PC-3 (cell line): ENCODE measurements around the gene DRD5. TPM values are rescaled to one million over a fixed set of nuclear protein-coding genes. Genes with fewer than 3 reads are reported as not detected.

Experiments
- ATAC-seq: fragments of 200-7000 bp; cut with Tn5 transposase; 2 replicates; pipeline ENCODE4 v1.9.1; 2020; ENCODE audit warnings: mild to moderate bottlenecking, moderate library complexity
- BruUV-seq: library from RNA; stranded (reverse); fragments of 400-500 nt; replicated peaks from 2 replicates; lab custom pipeline; 2021; lab: Mats Ljungman, UMichigan
- CTCF ChIA-PET: fragments of 300-600 bp; sonication (Branson Sonifier 250); formaldehyde crosslinking; loops from one replicate; lab custom pipeline; 2022; ENCODE audit warnings: antibody characterized with exemption; lab: Charles Lee
- POLR2A ChIA-PET: fragments of 300-600 bp; sonication (Branson Sonifier 250); formaldehyde crosslinking; loops from one replicate; lab custom pipeline; 2022; ENCODE audit warnings: antibody characterized with exemption; ENCODE audit not compliant: unreplicated experiment; lab: Charles Lee
- DNase-seq: peaks from one replicate; pipeline ENCODE4 v3.0.0-alpha.2; 2015
- H2AFZ ChIP-seq: fragments of 300-600 bp; sonication (generic); 2 replicates; pipeline ENCODE4 v1.6.0; 2016; ENCODE audit warnings: antibody characterized with exemption, low read length
- H3F3A ChIP-seq: fragments of 300-600 bp; sonication (generic); one replicate; pipeline ENCODE4 v1.6.0; 2017; ENCODE audit warnings: antibody characterized with exemption, low read length, control low read depth, mild to moderate bottlenecking; ENCODE audit not compliant: unreplicated experiment
- H3K27ac ChIP-seq: fragments of 300-600 bp; sonication (generic); 2 replicates; pipeline ENCODE4 v1.5.1; 2016; ENCODE audit warnings: mild to moderate bottlenecking, low read length
- H3K27me3 ChIP-seq: fragments of 300-600 bp; sonication (generic); 2 replicates; pipeline ENCODE4 v1.6.1; 2016; ENCODE audit warnings: low read length, mixed read lengths
- H3K36me3 ChIP-seq: fragments of 300-600 bp; sonication (generic); 2 replicates; pipeline ENCODE4 v1.6.1; 2016; ENCODE audit warnings: low read depth, mixed run types, low read length, mixed read lengths
- H3K4me1 ChIP-seq: fragments of 300-600 bp; sonication (generic); 2 replicates; pipeline ENCODE4 v1.5.1; 2016; ENCODE audit warnings: low read length; ENCODE audit not compliant: insufficient read depth
- H3K4me2 ChIP-seq: fragments of 300-600 bp; sonication (generic); 2 replicates; pipeline ENCODE4 v1.6.0; 2016; ENCODE audit warnings: low read length
- H3K4me3 ChIP-seq: fragments of 300-600 bp; sonication (generic); 2 replicates; pipeline ENCODE4 v1.5.1; 2016; ENCODE audit warnings: mild to moderate bottlenecking, low read length, mixed read lengths
- H3K79me2 ChIP-seq: fragments of 300-600 bp; sonication (generic); 2 replicates; pipeline ENCODE4 v1.6.1; 2017; ENCODE audit warnings: low read length, mixed read lengths
- H3K9ac ChIP-seq: fragments of 300-600 bp; sonication (generic); 2 replicates; pipeline ENCODE4 v1.6.0; 2016; ENCODE audit warnings: mild to moderate bottlenecking, low read length
- H3K9me2 ChIP-seq: fragments of 300-600 bp; sonication (generic); replicated peaks from 2 replicates; pipeline ENCODE4 v1.6.1; 2016; ENCODE audit warnings: mixed run types, low read length, mixed read lengths
- H3K9me3 ChIP-seq: fragments of 300-600 bp; sonication (generic); 2 replicates; pipeline ENCODE4 v1.6.1; 2016; ENCODE audit warnings: low read length, mixed read lengths
- H4K20me1 ChIP-seq: fragments of 300-600 bp; sonication (generic); 2 replicates; pipeline ENCODE4 v1.6.1; 2016; ENCODE audit warnings: low read length, mixed read lengths
- EZH2 ChIP-seq: fragments of 300-600 bp; sonication (generic); IDR thresholded peaks from one replicate; pipeline ENCODE4 v1.6.1; 2017; ENCODE audit warnings: antibody characterized with exemption, mild to moderate bottlenecking, low read length; ENCODE audit not compliant: unreplicated experiment
- EZH2phosphoT487 ChIP-seq: fragments of 300-600 bp; sonication (generic); IDR thresholded peaks from 2 replicates; pipeline ENCODE4 v1.6.1; 2018; ENCODE audit warnings: mild to moderate bottlenecking, antibody characterized with exemption, low read length, borderline replicate concordance
- intact Hi-C: fragments of 100-400 bp; cut with micrococcal nuclease; formaldehyde crosslinking; loops from 2 replicates; pipeline ENCODE4 v1.9.0; 2023
- total RNA-seq: library from RNA; depleted of rRNA; stranded (reverse); fragments of >200 nt; gene quantifications from 2 replicates; pipeline ENCODE4 v1.2.3, GENCODE V29; 2014
- TF ChIP-seq, protein P1 (sequence below): fragments of 300-600 bp; sonication (generic); conservative IDR thresholded peaks from 2 replicates; pipeline ENCODE4 v1.5.1; 2017; ENCODE audit warnings: antibody characterized with exemption, low read depth, mild to moderate bottlenecking, low read length

Gene DRD5
- total RNA-seq, 1 experiment from 2014 or later = not detected

- POLR2A ChIA-PET = no interaction called here
- Histone ChIP-seq H4K20me1 (no peaks in the 10 kb centered on the region), H3K36me3 (no peaks in the 10 kb centered on the region), H3K4me2 (no peak overlapping the region), H3K9ac (no peak overlapping the region), H3K27ac (no peak overlapping the region), H3K4me3 (no peak overlapping the region), H3K9me2 (no peaks in the 10 kb centered on the region), H3K27me3 (no peaks in the 10 kb centered on the region), H3K4me1 (no peaks in the 10 kb centered on the region), H3F3A (no peaks in the 10 kb centered on the region), H3K9me3 (no peaks in the 10 kb centered on the region), H3K79me2 (no peaks in the 10 kb centered on the region), H2AFZ (no peak overlapping the region)
- no peak for DNase-seq
- intact Hi-C loops = no loop called here
- CTCF ChIA-PET = no interaction called here
- no peak for ATAC-seq
- BruUV-seq = no TSS peak
- TF ChIP-seq EZH2phosphoT487 = no peak
These were observed 31.3 kb downstream of the DRD5 start for GRCh38 chr4:9812501-9813340.

DNA sequence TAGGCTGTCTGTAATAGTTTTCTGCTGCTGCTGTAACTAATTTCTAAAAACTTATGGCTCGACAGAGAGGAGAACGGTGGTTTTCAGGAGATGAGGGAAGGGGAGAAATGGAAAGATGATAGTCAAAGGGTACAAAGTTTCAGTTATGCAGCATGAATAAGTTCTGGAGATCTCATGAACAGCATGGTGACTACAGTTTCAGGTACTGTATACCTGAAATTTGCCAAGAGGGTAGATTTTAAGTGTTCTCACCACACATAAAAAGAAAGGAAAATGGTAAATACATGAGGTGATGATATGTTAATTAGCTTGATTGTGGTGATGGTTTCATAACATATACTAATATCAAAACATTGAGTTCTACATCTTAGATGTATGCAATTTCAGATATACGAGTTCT lies 34.9 kb downstream of the DRD5 start:
- H3K79me2 ChIP-seq = no peaks in the 10 kb centered on the region
- H3K4me3 ChIP-seq = no peak overlapping the region
- H3K27me3 ChIP-seq = peaks cover 13% of the 10 kb centered on the region; the same call in 1 of the 2 replicates
- H3K9me3 ChIP-seq = no peaks in the 10 kb centered on the region
- intact Hi-C loops = no loop called here
- H3K9ac ChIP-seq = no peak overlapping the region
- H4K20me1 ChIP-seq = no peaks in the 10 kb centered on the region
- BruUV-seq = no TSS peak
- H3K4me1 ChIP-seq = no peaks in the 10 kb centered on the region
- H3K4me2 ChIP-seq = no peak overlapping the region
- no peak for TF ChIP-seq EZH2
- TF ChIP-seq, protein P1, sequence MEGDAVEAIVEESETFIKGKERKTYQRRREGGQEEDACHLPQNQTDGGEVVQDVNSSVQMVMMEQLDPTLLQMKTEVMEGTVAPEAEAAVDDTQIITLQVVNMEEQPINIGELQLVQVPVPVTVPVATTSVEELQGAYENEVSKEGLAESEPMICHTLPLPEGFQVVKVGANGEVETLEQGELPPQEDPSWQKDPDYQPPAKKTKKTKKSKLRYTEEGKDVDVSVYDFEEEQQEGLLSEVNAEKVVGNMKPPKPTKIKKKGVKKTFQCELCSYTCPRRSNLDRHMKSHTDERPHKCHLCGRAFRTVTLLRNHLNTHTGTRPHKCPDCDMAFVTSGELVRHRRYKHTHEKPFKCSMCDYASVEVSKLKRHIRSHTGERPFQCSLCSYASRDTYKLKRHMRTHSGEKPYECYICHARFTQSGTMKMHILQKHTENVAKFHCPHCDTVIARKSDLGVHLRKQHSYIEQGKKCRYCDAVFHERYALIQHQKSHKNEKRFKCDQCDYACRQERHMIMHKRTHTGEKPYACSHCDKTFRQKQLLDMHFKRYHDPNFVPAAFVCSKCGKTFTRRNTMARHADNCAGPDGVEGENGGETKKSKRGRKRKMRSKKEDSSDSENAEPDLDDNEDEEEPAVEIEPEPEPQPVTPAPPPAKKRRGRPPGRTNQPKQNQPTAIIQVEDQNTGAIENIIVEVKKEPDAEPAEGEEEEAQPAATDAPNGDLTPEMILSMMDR = no peak
- TF ChIP-seq EZH2phosphoT487 = no peak
- no peaks in the 10 kb centered on the region for H3K9me2 ChIP-seq
- ATAC-seq = no peak
- DNase-seq = no peak
- ChIA-PET POLR2A (no interaction called here), CTCF (no interaction called here)
- H3K36me3 ChIP-seq = no peaks in the 10 kb centered on the region
- H3K27ac ChIP-seq = no peak overlapping the region
- no peaks in the 10 kb centered on the region for H3F3A ChIP-seq
- no peak overlapping the region for H2AFZ ChIP-seq

DNA sequence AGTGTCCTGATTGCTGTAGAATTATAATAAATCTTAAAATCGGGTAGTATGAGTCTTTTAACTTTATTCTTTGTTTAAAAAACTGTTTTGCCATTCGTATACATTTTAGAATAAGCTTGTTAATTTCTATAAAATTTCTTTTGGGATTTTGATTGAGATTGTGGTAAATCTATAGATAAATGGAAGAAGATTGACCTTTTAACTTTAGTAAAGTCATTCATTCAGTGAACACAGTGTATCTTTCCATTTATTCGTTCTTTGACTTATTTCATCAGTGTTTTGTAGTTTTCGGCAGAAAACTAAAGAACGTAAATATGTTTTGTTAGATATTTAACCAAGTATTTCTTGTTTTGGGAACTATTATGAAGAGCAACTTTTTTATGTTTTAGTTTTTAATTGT lies 38.9 kb downstream of the DRD5 start:
- POLR2A ChIA-PET = no interaction called here
- no peaks in the 10 kb centered on the region for H3K9me2 ChIP-seq
- no peaks in the 10 kb centered on the region for H4K20me1 ChIP-seq
- H3K9ac ChIP-seq = no peak overlapping the region
- H3K4me1 ChIP-seq = no peaks in the 10 kb centered on the region
- H3F3A ChIP-seq = no peaks in the 10 kb centered on the region
- DNase-seq = no peak
- no peaks in the 10 kb centered on the region for H3K9me3 ChIP-seq
- no peak for ATAC-seq
- H3K27ac ChIP-seq = no peak overlapping the region
- H3K36me3 ChIP-seq = no peaks in the 10 kb centered on the region
- intact Hi-C loops = no loop called here
- no TSS peak for BruUV-seq
- H3K4me2 ChIP-seq = no peak overlapping the region
- H3K79me2 ChIP-seq = no peaks in the 10 kb centered on the region
- peaks cover 18% of the 10 kb centered on the region; the same call in 1 of the 2 replicates for H3K27me3 ChIP-seq
- no peak overlapping the region for H3K4me3 ChIP-seq
- TF ChIP-seq, protein P1 = no peak
- CTCF ChIA-PET = no interaction called here
- H2AFZ ChIP-seq = no peak overlapping the region
